Activated CD4-positive, alpha-beta T cell treated with anti-CD3 and anti-CD28 coated beads for 36 hours (primary cell): Measurements from ENCODE around the gene PHF14. TPM values are rescaled to one million over a fixed set of nuclear protein-coding genes. Genes with fewer than 3 reads are reported as not detected.

ENCODE experiments used
- ATAC-seq: fragments of 200-7000 bp; cut with Tn5 transposase; one replicate; pipeline ENCODE4 v1.10.0; 2021; ENCODE audit warnings: mild to moderate bottlenecking, moderate library complexity
- CTCF ChIA-PET: fragments of 350-600 bp; sonication (Branson Sonifier 250); formaldehyde crosslinking; loops from one replicate; lab custom pipeline; 2021; ENCODE audit warnings: antibody characterized with exemption; lab: Charles Lee
- POLR2A ChIA-PET: fragments of 350-600 bp; sonication (Branson Sonifier 250); formaldehyde crosslinking; loops from one replicate; lab custom pipeline; 2021; ENCODE audit warnings: antibody characterized with exemption, inconsistent platforms; lab: Charles Lee
- DNase-seq: peaks from one replicate; pipeline ENCODE4 v3.0.0-alpha.2; 2020
- H3K27ac Mint-ChIP-seq: one replicate; pipeline ENCODE4 v1.8.0; 2021; ENCODE audit warnings: mixed read lengths
- H3K27me3 Mint-ChIP-seq: one replicate; pipeline ENCODE4 v1.8.0; 2021; ENCODE audit warnings: mixed read lengths
- H3K36me3 Mint-ChIP-seq: one replicate; pipeline ENCODE4 v1.8.0; 2021; ENCODE audit warnings: low read depth, mixed read lengths
- H3K4me1 Mint-ChIP-seq: one replicate; pipeline ENCODE4 v1.8.0; 2021; ENCODE audit warnings: mixed read lengths
- H3K4me3 Mint-ChIP-seq: one replicate; pipeline ENCODE4 v1.8.0; 2021; ENCODE audit warnings: mild to moderate bottlenecking, moderate library complexity, mixed read lengths
- H3K9me3 Mint-ChIP-seq: one replicate; pipeline ENCODE4 v1.8.0; 2021; ENCODE audit warnings: low read depth, mixed read lengths
- intact Hi-C, 2 experiments: fragments of 100-400 bp; cut with DNase I in 1 of 2; cut with micrococcal nuclease in 1 of 2; formaldehyde crosslinking; loops; one replicate each; pipeline versions ENCODE4 v1.14.2 to v1.15.1; 2022 to 2024; cut with DNase I, micrococcal nuclease
- total RNA-seq, 2 experiments: library from RNA; stranded (reverse); gene quantifications; one replicate each; pipeline ENCODE4 v1.2.3, GENCODE V29; 2021

PHF14 gene
- total RNA-seq, 2 experiments from 2014 or later = 37.4 to 40.3 TPM

- CTCF ChIA-PET = interaction anchor here (0.7 to 1.7 kb wide), 2 partner anchors 18 to 1481 kb away, joined by 4 to 7 read pairs; no protein-coding TSS in a partner anchor
- peaks cover 13% of the 10 kb centered on the region for H3K4me1 Mint-ChIP-seq
- no peak overlapping the region for H3K27ac Mint-ChIP-seq
- DNase-seq (no peak), ATAC-seq (no peak)
- peaks cover 17% of the 10 kb centered on the region for H3K27me3 Mint-ChIP-seq
- intact Hi-C loops = no loop called here
- POLR2A ChIA-PET = interaction anchor here (1.1 kb wide), 1 partner anchor 46 kb away, joined by 3 read pairs; no protein-coding TSS in a partner anchor
- no peaks in the 10 kb centered on the region for H3K9me3 Mint-ChIP-seq
- H3K36me3 Mint-ChIP-seq = no peaks in the 10 kb centered on the region
- no peak overlapping the region for H3K4me3 Mint-ChIP-seq
Measured at GRCh38 chr7:11193888-11194287, 220.2 kb downstream of the PHF14 start.

- intact Hi-C loops = no loop called here
- peaks cover 16% of the 10 kb centered on the region for H3K27me3 Mint-ChIP-seq
- no peaks in the 10 kb centered on the region for H3K36me3 Mint-ChIP-seq
Measured at GRCh38 chr7:11194492-11194891, 220.8 kb downstream of the PHF14 start.

GRCh38 chr7:11195502-11195901 is 221.8 kb downstream of the PHF14 start:
- intact Hi-C loops = no loop called here
- no peak for ATAC-seq

More at GRCh38 chr7:11194492-11194891, 220.8 kb downstream of the PHF14 start:
- no peaks in the 10 kb centered on the region for H3K9me3 Mint-ChIP-seq
- no peak for ATAC-seq
- POLR2A ChIA-PET = no interaction called here
- CTCF ChIA-PET = interaction anchor here (1.7 kb wide), 1 partner anchor 17 kb away, joined by 7 read pairs; no protein-coding TSS in a partner anchor
- H3K27ac Mint-ChIP-seq = no peak overlapping the region
- peaks cover 13% of the 10 kb centered on the region for H3K4me1 Mint-ChIP-seq
- no peak overlapping the region for H3K4me3 Mint-ChIP-seq
- DNase-seq = no peak

GRCh38 chr7:11196143-11196542 is 222.5 kb downstream of the PHF14 start:
- H3K4me3 Mint-ChIP-seq = no peak overlapping the region
- ATAC-seq (no peak), DNase-seq (no peak)
- no peaks in the 10 kb centered on the region for H3K9me3 Mint-ChIP-seq
- ChIA-PET CTCF (interaction anchor here (0.6 to 1.2 kb wide), 2 partner anchors 20 to 612 kb away, joined by 3 read pairs; no protein-coding TSS in a partner anchor), POLR2A (no interaction called here)
- intact Hi-C loops = no loop called here
- H3K4me1 Mint-ChIP-seq = peaks cover 13% of the 10 kb centered on the region
- no peaks in the 10 kb centered on the region for H3K36me3 Mint-ChIP-seq
- H3K27me3 Mint-ChIP-seq = peaks cover 14% of the 10 kb centered on the region
- H3K27ac Mint-ChIP-seq = no peak overlapping the region

More at GRCh38 chr7:11195502-11195901, 221.8 kb downstream of the PHF14 start:
- POLR2A ChIA-PET = interaction anchor here (0.6 kb wide), 1 partner anchor 40 kb away, joined by 4 read pairs; no protein-coding TSS in a partner anchor
- Mint-ChIP-seq H3K4me1 (peaks cover 13% of the 10 kb centered on the region), H3K27ac (no peak overlapping the region), H3K27me3 (peaks cover 16% of the 10 kb centered on the region), H3K9me3 (no peaks in the 10 kb centered on the region), H3K36me3 (no peaks in the 10 kb centered on the region), H3K4me3 (no peak overlapping the region)
- CTCF ChIA-PET = interaction anchor here (0.6 kb wide), 1 partner anchor 613 kb away, joined by 3 read pairs; no protein-coding TSS in a partner anchor
- no peak for DNase-seq

GRCh38 chr7:11203224-11203623 is 229.6 kb downstream of the PHF14 start:
- DNase-seq (no peak), ATAC-seq (no peak)
- no peaks in the 10 kb centered on the region for H3K4me1 Mint-ChIP-seq
- ChIA-PET CTCF (interaction anchor here (1.1 kb wide), 1 partner anchor 8 kb away, joined by 8 read pairs; no protein-coding TSS in a partner anchor), POLR2A (no interaction called here)
- no peak overlapping the region for H3K27ac Mint-ChIP-seq
- H3K27me3 Mint-ChIP-seq = no peaks in the 10 kb centered on the region
- H3K9me3 Mint-ChIP-seq = no peaks in the 10 kb centered on the region
- H3K36me3 Mint-ChIP-seq = no peaks in the 10 kb centered on the region
- no peak overlapping the region for H3K4me3 Mint-ChIP-seq
- intact Hi-C loops = no loop called here

- Mint-ChIP-seq H3K9me3 (no peaks in the 10 kb centered on the region), H3K4me3 (no peak overlapping the region), H3K27me3 (no peaks in the 10 kb centered on the region), H3K4me1 (no peaks in the 10 kb centered on the region), H3K36me3 (no peaks in the 10 kb centered on the region), H3K27ac (no peak overlapping the region)
- intact Hi-C loops = no loop called here
- no peak for DNase-seq
- ATAC-seq = no peak
- ChIA-PET CTCF (interaction anchor here (1.1 kb wide), 1 partner anchor 8 kb away, joined by 8 read pairs; no protein-coding TSS in a partner anchor), POLR2A (no interaction called here)
Measured at GRCh38 chr7:11203683-11204082, 230.0 kb downstream of the PHF14 start.

- ATAC-seq (no peak), DNase-seq (no peak)
- no peaks in the 10 kb centered on the region for H3K36me3 Mint-ChIP-seq
- H3K9me3 Mint-ChIP-seq = no peaks in the 10 kb centered on the region
- no peaks in the 10 kb centered on the region for H3K27me3 Mint-ChIP-seq
- no peak overlapping the region for H3K4me3 Mint-ChIP-seq
- ChIA-PET CTCF (interaction anchor here (0.8 kb wide), 1 partner anchor 317 kb away, joined by 3 read pairs; no protein-coding TSS in a partner anchor), POLR2A (no interaction called here)
- intact Hi-C loops = no loop called here
- H3K4me1 Mint-ChIP-seq = peaks cover 4% of the 10 kb centered on the region
- no peak overlapping the region for H3K27ac Mint-ChIP-seq
Measured at GRCh38 chr7:11206177-11206899, 232.7 kb downstream of the PHF14 start.

- no peaks in the 10 kb centered on the region for H3K9me3 Mint-ChIP-seq
- H3K27ac Mint-ChIP-seq = no peak overlapping the region
- intact Hi-C loops = no loop called here
- no peaks in the 10 kb centered on the region for H3K36me3 Mint-ChIP-seq
- ATAC-seq = no peak
- H3K27me3 Mint-ChIP-seq = no peaks in the 10 kb centered on the region
- peaks cover 4% of the 10 kb centered on the region for H3K4me1 Mint-ChIP-seq
- DNase-seq = no peak
- H3K4me3 Mint-ChIP-seq = no peak overlapping the region
- ChIA-PET POLR2A (no interaction called here), CTCF (interaction anchor here (0.6 kb wide), 1 partner anchor 767 kb away, joined by 3 read pairs; no protein-coding TSS in a partner anchor)
Measured at GRCh38 chr7:11207565-11207964, 233.9 kb downstream of the PHF14 start.

- no peak overlapping the region for H3K4me3 Mint-ChIP-seq
- no peak for ATAC-seq
- H3K9me3 Mint-ChIP-seq = no peaks in the 10 kb centered on the region
- DNase-seq = no peak
- ChIA-PET CTCF (interaction anchor here (0.7 kb wide), 1 partner anchor 10 kb away, joined by 3 read pairs; no protein-coding TSS in a partner anchor), POLR2A (no interaction called here)
- no peaks in the 10 kb centered on the region for H3K36me3 Mint-ChIP-seq
- H3K4me1 Mint-ChIP-seq = peaks cover 4% of the 10 kb centered on the region
- intact Hi-C loops = no loop called here
- no peaks in the 10 kb centered on the region for H3K27me3 Mint-ChIP-seq
- no peak overlapping the region for H3K27ac Mint-ChIP-seq
Measured at GRCh38 chr7:11208883-11209465, 235.3 kb downstream of the PHF14 start.

- Mint-ChIP-seq H3K9me3 (no peaks in the 10 kb centered on the region), H3K36me3 (no peaks in the 10 kb centered on the region), H3K27me3 (peaks cover under 1% of the 10 kb centered on the region), H3K4me3 (no peak overlapping the region), H3K27ac (no peak overlapping the region), H3K4me1 (peaks cover 4% of the 10 kb centered on the region)
- intact Hi-C loops = loop anchor here in 1 of 2 experiments (10.0 kb wide), 1 partner anchor 276 kb away; no protein-coding TSS in a partner anchor
- no peak for DNase-seq
- peak; percentile 36 for ATAC-seq
- CTCF ChIA-PET = interaction anchor here (0.6 to 4.6 kb wide), 2 partner anchors 14 to 146 kb away, joined by 3 to 27 read pairs; no protein-coding TSS in a partner anchor
- POLR2A ChIA-PET = no interaction called here
Measured at GRCh38 chr7:11210374-11210773, 236.7 kb downstream of the PHF14 start.

GRCh38 chr7:11212080-11212711 is 238.5 kb downstream of the PHF14 start:
- Mint-ChIP-seq H3K27me3 (peaks cover 2% of the 10 kb centered on the region), H3K4me3 (no peak overlapping the region), H3K27ac (no peak overlapping the region), H3K36me3 (no peaks in the 10 kb centered on the region), H3K9me3 (no peaks in the 10 kb centered on the region), H3K4me1 (peaks cover 4% of the 10 kb centered on the region)
- peak; percentile 62 for DNase-seq
- CTCF ChIA-PET = interaction anchor here (0.7 to 4.6 kb wide), 24 partner anchors 8 to 314 kb away, joined by 3 to 27 read pairs (median 3); a partner anchor contains a TSS
- ATAC-seq = peak; percentile 60
- POLR2A ChIA-PET = no interaction called here
- intact Hi-C loops = loop anchor here (1.0 to 10.0 kb wide), 3 partner anchors 271 to 323 kb away; a partner anchor contains a TSS
